ENCODE data around the gene RSPRY1. TPM values are rescaled to one million over a fixed set of nuclear protein-coding genes. Genes with fewer than 3 reads are reported as not detected.
A peak's percentile ranks its signal among the peaks of the same experiment; 100 is the strongest.

RSPRY1 gene
- total RNA-seq, 1 donor from 2014 or later: 76.8 TPM

- DNase-seq (ENCODE audit: low read depth) (no peak), FAIRE-seq (no peak)
- Histone ChIP-seq H3K79me2 (ENCODE audit: insufficient read depth, low read length) (peaks cover 12% of the 10 kb centered on the region), H3K27ac (ENCODE audit: low read depth, low read length) (peak overlapping the region; percentile 77), H3K4me3 (ENCODE audit: insufficient read depth, low read depth, low read length) (peak overlapping the region; percentile 81), H3K4me1 (ENCODE audit: insufficient read depth, low read length) (peaks cover 10% of the 10 kb centered on the region), H3K9me3 (ENCODE audit: insufficient read depth, low read depth, low read length) (no peaks in the 10 kb centered on the region), H4K20me1 (ENCODE audit: insufficient read depth, low read length) (peaks cover 7% of the 10 kb centered on the region), H3K36me3 (ENCODE audit: insufficient read depth, low read length) (peaks cover 19% of the 10 kb centered on the region), H3K4me2 (ENCODE audit: low read length) (peak overlapping the region; percentile 87), H3K9ac (ENCODE audit: low read length) (peak overlapping the region; percentile 95), H2AFZ (ENCODE audit: low read depth, low read length) (peak overlapping the region; percentile 79), H3K27me3 (ENCODE audit: insufficient read depth, low read length) (no peaks in the 10 kb centered on the region)
- peaks cover 12% of the 10 kb centered on the region for H3K36me3 Mint-ChIP-seq (ENCODE audit: low read depth, unreplicated experiment)
- no peak for TF ChIP-seq EZH2 (IDR thresholded peaks at IDR 0.05; ENCODE audit: insufficient read depth, low read length)
- no peak for TF ChIP-seq CTCF (IDR thresholded peaks at IDR 0.05; ENCODE audit: insufficient read depth, low read depth, low read length)
- no peaks in the 10 kb centered on the region for H3K4me1 Mint-ChIP-seq (ENCODE audit: low read depth, unreplicated experiment)
- peak overlapping the region; percentile 90 for H3K27ac Mint-ChIP-seq (ENCODE audit: unreplicated experiment)
- no peaks in the 10 kb centered on the region for H3K27me3 Mint-ChIP-seq (ENCODE audit: low read depth, unreplicated experiment)
- no peaks in the 10 kb centered on the region for H3K9me3 Mint-ChIP-seq (ENCODE audit: unreplicated experiment)
- peak overlapping the region; percentile 85 for H3K4me3 Mint-ChIP-seq (ENCODE audit: unreplicated experiment)
These were observed 58.3 kb downstream of the RSPRY1 start for GRCh38 chr16:57244463-57244766.

DNA sequence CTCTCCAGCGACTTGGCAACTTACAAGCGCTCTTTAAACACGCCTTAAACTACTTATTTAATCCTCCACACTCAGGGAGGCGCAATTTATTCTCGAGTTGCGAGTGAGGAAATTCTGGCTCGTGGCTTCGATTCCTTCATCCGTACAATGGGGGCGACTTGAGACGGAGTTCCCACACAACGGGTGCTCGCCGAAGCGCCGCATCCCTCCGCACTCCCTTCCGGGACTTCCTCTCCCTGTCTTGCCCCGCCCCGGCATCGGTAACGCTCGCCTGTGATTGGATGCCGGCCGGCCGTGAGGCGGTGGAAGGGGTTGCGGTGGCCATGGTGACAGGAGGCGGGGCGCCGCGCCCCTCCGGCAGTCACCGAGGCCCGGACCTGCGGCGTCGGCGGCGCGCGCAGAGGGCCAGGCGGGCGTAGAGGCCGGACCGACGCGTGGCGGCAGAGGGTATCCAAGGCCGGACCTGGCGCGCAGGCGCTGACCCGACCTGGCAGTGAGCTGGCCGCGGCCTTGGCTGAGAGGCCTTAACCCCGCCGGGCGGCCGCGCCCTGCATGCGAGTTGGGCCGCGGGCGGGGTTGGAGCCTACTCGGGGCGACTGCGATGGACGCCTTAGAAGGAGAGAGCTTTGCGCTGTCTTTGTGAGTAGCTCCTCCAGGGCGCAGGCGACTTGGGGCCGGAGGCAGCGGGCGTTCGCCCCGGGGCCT is 58.8 kb downstream of the RSPRY1 start, which contains the start of gene ARL2BP:
ARL2BP (plus strand) TSS at position 493 of the 705 bp plus-strand sequence; CDS start at position 602, 109 bp downstream.
- Mint-ChIP-seq H3K36me3 (ENCODE audit: low read depth, unreplicated experiment) (peaks cover 15% of the 10 kb centered on the region), H3K4me1 (ENCODE audit: low read depth, unreplicated experiment) (no peaks in the 10 kb centered on the region), H3K4me3 (ENCODE audit: unreplicated experiment) (peak within 1 kb of the TSS; percentile 90), H3K27me3 (ENCODE audit: low read depth, unreplicated experiment) (no peaks in the 10 kb centered on the region), H3K27ac (ENCODE audit: unreplicated experiment) (peak within 1 kb of the TSS; percentile 90), H3K9me3 (ENCODE audit: unreplicated experiment) (no peaks in the 10 kb centered on the region)
- DNase-seq (ENCODE audit: low read depth): peak; percentile 96
- H3K4me3 ChIP-seq (ENCODE audit: insufficient read depth, low read depth, low read length): peak within 1 kb of the TSS; percentile 81
- H2AFZ ChIP-seq (ENCODE audit: low read depth, low read length): peak within 1 kb of the TSS; percentile 79
- no peak for FAIRE-seq
- H3K9me3 ChIP-seq (ENCODE audit: insufficient read depth, low read depth, low read length): no peaks in the 10 kb centered on the region
- H3K79me2 ChIP-seq (ENCODE audit: insufficient read depth, low read length): peaks cover 12% of the 10 kb centered on the region
- peak within 1 kb of the TSS; percentile 95 for H3K9ac ChIP-seq (ENCODE audit: low read length)
- H3K27ac ChIP-seq (ENCODE audit: low read depth, low read length): peak within 1 kb of the TSS; percentile 88
- peaks cover 21% of the 10 kb centered on the region for H3K36me3 ChIP-seq (ENCODE audit: insufficient read depth, low read length)
- TF ChIP-seq EZH2 (IDR thresholded peaks at IDR 0.05; ENCODE audit: insufficient read depth, low read length) (no peak), CTCF (IDR thresholded peaks at IDR 0.05; ENCODE audit: insufficient read depth, low read depth, low read length) (no peak)
- H3K27me3 ChIP-seq (ENCODE audit: insufficient read depth, low read length): no peaks in the 10 kb centered on the region
- peaks cover 10% of the 10 kb centered on the region for H3K4me1 ChIP-seq (ENCODE audit: insufficient read depth, low read length)
- H4K20me1 ChIP-seq (ENCODE audit: insufficient read depth, low read length): peaks cover 7% of the 10 kb centered on the region
- peak within 1 kb of the TSS; percentile 87 for H3K4me2 ChIP-seq (ENCODE audit: low read length)
